Esophagus muscularis mucosa (tissue), 4 donors: ENCODE results near the gene SLC39A7. TPM values are rescaled to one million over a fixed set of nuclear protein-coding genes. Genes with fewer than 3 reads are reported as not detected.

Source experiments
- DNase-seq: peaks from one replicate; pipeline ENCODE4 v3.0.0-alpha.2; 2017; ENCODE audit errors: extremely low spot score
- H3K27ac ChIP-seq, 4 donors: fragments of 200-600 bp; sonication (generic); replicated peaks in 1 of 4; 1 replicate in 3 of 4; 2 replicates in 1 of 4; pipeline ENCODE4 v1.5.1; 2016 to 2019; ENCODE audit warnings: mild to moderate bottlenecking in 1 of 4
- H3K27me3 ChIP-seq, 4 donors: fragments of 200-600 bp; sonication (generic); one replicate each; pipeline versions ENCODE4 v1.5.1 to v1.6.0; 2016 to 2019
- H3K36me3 ChIP-seq, 4 donors: fragments of 200-600 bp; sonication (generic); one replicate each; pipeline ENCODE4 v1.5.1; 2016 to 2019
- H3K4me1 ChIP-seq, 4 donors: fragments of 200-600 bp; sonication (generic); one replicate each; pipeline ENCODE4 v1.5.1; 2016 to 2019
- H3K4me3 ChIP-seq, 4 donors: fragments of 200-600 bp; sonication (generic); 1 replicate in 2 of 4; 2 replicates in 2 of 4; pipeline ENCODE4 v1.5.1; 2016 to 2019; ENCODE audit warnings: mild to moderate bottlenecking in 4 of 4, moderate library complexity in 1 of 4
- H3K9me3 ChIP-seq, 4 donors: fragments of 200-600 bp; sonication (generic); 1 replicate in 3 of 4; 2 replicates in 1 of 4; pipeline ENCODE4 v1.5.1; 2016 to 2019
- CTCF ChIP-seq, 3 experiments: fragments of 200-600 bp in 2 of 3; fragments of 450-650 bp in 1 of 3; sonication (generic) in 2 of 3; IDR thresholded peaks; one replicate each; pipeline ENCODE4 v1.5.1; 2017 to 2019; ENCODE audit warnings: antibody characterized with exemption in 3 of 3, mild to moderate bottlenecking in 2 of 3, moderate library complexity in 1 of 3
- EP300 ChIP-seq: sonication (generic); formaldehyde crosslinking; IDR thresholded peaks from one replicate; pipeline ENCODE4 v1.6.1; 2017; ENCODE audit warnings: antibody characterized with exemption
- POLR2A ChIP-seq: fragments of 450-650 bp; IDR thresholded peaks from one replicate; pipeline ENCODE4 v1.6.1; 2017; ENCODE audit warnings: antibody characterized with exemption, moderate library complexity, mild to moderate bottlenecking, low read depth
- POLR2AphosphoS5 ChIP-seq, 2 donors: sonication (generic); formaldehyde crosslinking; IDR thresholded peaks; one replicate each; pipeline ENCODE4 v1.6.1; 2017; ENCODE audit warnings: antibody characterized with exemption in 2 of 2
- WGBS: methylation state at CpG from one replicate; pipeline ENCODE4 v1.1.5; 2018; 5-methylcytosine and 5-hydroxymethylcytosine counted together
- intact Hi-C: fragments of 100-400 bp; cut with DNase I; formaldehyde crosslinking; loops from one replicate; pipeline ENCODE4 v1.15.1; 2023
- total RNA-seq, 4 donors: library from RNA; depleted of rRNA; stranded (reverse); fragments of >200 nt; gene quantifications; one replicate each; pipeline versions ENCODE4 v1.1.0 to v1.2.1, GENCODE V29; 2016

SLC39A7 gene
- total RNA-seq, 4 donors from 2014 or later, result 43.6 to 80.1 (median 62.3) TPM

GRCh38 chr6:33194431-33194979 lies 6.2 kb upstream of the SLC39A7 start:
- intact Hi-C loops, result loop anchor here (5.0 kb wide), 1 partner anchor 53 kb away; no protein-coding TSS in a partner anchor
- no peak for DNase-seq
- Histone ChIP-seq H3K4me3 (no peak overlapping the region), H3K27ac (no peak overlapping the region), H3K36me3 (peaks cover 25 to 47% (median 42%) of the 10 kb centered on the region in 4 donors), H3K4me1 (peaks cover 38 to 58% (median 49%) of the 10 kb centered on the region in 4 donors), H3K27me3 (peaks cover 0 to 29% (median 5%) of the 10 kb centered on the region in 4 donors), H3K9me3 (no peaks in the 10 kb centered on the region)
- no peak for TF ChIP-seq POLR2A
- no peak for TF ChIP-seq EP300
- TF ChIP-seq POLR2AphosphoS5 (IDR thresholded peaks at IDR 0.05), result no peak
- no peak for TF ChIP-seq CTCF (IDR thresholded peaks at IDR 0.05)
- 69% methylated on average over 8 of the region's 8 CpGs for WGBS

- no peak for TF ChIP-seq CTCF (IDR thresholded peaks at IDR 0.05)
- no peak for TF ChIP-seq POLR2AphosphoS5 (IDR thresholded peaks at IDR 0.05)
- TF ChIP-seq POLR2A, result no peak
- TF ChIP-seq EP300, result no peak
- peaks cover 39 to 62% (median 52%) of the 10 kb centered on the region in 4 donors for H3K4me1 ChIP-seq
- H3K36me3 ChIP-seq, result peaks cover 25 to 47% (median 42%) of the 10 kb centered on the region in 4 donors
- H3K27ac ChIP-seq, result no peak overlapping the region
- 84% methylated on average over 14 of the region's 15 CpGs for WGBS
- H3K27me3 ChIP-seq, result peaks cover 0 to 19% (median 2%) of the 10 kb centered on the region in 4 donors
- no peaks in the 10 kb centered on the region for H3K9me3 ChIP-seq
- DNase-seq, result no peak
- no peak overlapping the region for H3K4me3 ChIP-seq
- intact Hi-C loops, result loop anchor here (5.0 kb wide), 1 partner anchor 33 kb away; no protein-coding TSS in a partner anchor
Observed at GRCh38 chr6:33195304-33196165, 5.1 kb upstream of the SLC39A7 start.

GRCh38 chr6:33197431-33198048 lies 3.1 kb upstream of the SLC39A7 start:
- no peaks in the 10 kb centered on the region for H3K9me3 ChIP-seq
- no peaks in the 10 kb centered on the region for H3K27me3 ChIP-seq
- peaks cover 40 to 64% (median 58%) of the 10 kb centered on the region in 4 donors for H3K4me1 ChIP-seq
- H3K27ac ChIP-seq, result peak overlapping the region in 3 of 4 donors; percentile 1 to 33 (median 17)
- TF ChIP-seq POLR2A (no peak), POLR2AphosphoS5 (IDR thresholded peaks at IDR 0.05) (no peak), CTCF (IDR thresholded peaks at IDR 0.05) (peak; percentile 54 to 74 (median 63)), EP300 (no peak)
- WGBS, result 50% methylated on average over 12 of the region's 12 CpGs
- intact Hi-C loops, result loop anchor here (5.0 kb wide), 1 partner anchor 35 kb away; no protein-coding TSS in a partner anchor
- no peak overlapping the region for H3K4me3 ChIP-seq
- H3K36me3 ChIP-seq, result peaks cover 31 to 56% (median 50%) of the 10 kb centered on the region in 4 donors
- DNase-seq, result no peak

- H3K4me1 ChIP-seq, result peaks cover 42 to 64% (median 56%) of the 10 kb centered on the region in 4 donors
- H3K4me3 ChIP-seq, result no peak overlapping the region
- H3K9me3 ChIP-seq, result no peaks in the 10 kb centered on the region
- WGBS, result 83% methylated on average over 6 of the region's 6 CpGs
- H3K27ac ChIP-seq, result peak overlapping the region in 1 of 4 donors; percentile 1
- TF ChIP-seq EP300, result no peak
- no peak for TF ChIP-seq POLR2AphosphoS5 (IDR thresholded peaks at IDR 0.05)
- H3K27me3 ChIP-seq, result no peaks in the 10 kb centered on the region
- no peak for DNase-seq
- intact Hi-C loops, result loop anchor here (5.0 kb wide), 1 partner anchor 36 kb away; no protein-coding TSS in a partner anchor
- H3K36me3 ChIP-seq, result peaks cover 38 to 63% (median 57%) of the 10 kb centered on the region in 4 donors
Observed at GRCh38 chr6:33198159-33198852, 2.4 kb upstream of the SLC39A7 start.
